MV-4-11 (cell line): Measurements from ENCODE around the gene RTL1.
A peak's percentile ranks its signal among the peaks of the same experiment; 100 is the strongest.

Experiments used
- DNase-seq: peaks from one replicate; lab custom pipeline; 2025; lab: John Stamatoyannopoulos, UW

Gene RTL1

DNA sequence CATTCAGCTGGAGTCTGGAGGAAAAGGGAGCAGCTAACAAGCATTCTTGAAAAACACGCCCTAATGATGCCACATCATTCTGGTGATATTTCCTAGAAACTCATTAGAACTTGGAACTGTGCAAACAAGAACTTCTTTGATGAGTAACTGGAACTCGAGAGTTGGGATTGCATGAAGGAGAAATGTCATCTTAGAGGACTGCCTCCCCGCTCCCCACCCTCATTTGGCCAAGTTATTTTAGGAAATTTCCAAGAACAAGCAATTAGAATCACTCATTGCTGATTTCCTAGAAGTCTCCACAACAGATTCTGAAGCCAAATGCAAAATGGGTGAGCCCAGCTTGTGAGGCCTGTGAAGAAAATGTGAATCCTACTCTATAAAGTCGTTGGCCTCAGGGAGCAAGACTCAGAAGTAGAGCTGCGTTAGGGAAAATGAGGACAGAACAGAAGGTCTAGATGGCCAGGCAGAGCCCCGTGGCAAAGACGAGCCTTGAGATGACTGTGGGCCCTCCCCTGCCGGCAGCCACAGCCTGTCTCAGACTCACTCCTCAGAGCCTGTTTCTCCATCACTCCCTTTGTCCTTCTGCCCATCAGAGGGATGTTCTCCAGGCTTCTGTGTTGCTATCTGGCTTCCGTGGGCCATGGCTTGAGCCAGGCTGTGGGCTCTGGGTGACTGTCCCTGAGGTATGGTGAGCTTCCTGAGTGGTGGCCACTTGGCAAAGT is 38.4 kb downstream of the RTL1 start:
- DNase-seq: no peak

DNA sequence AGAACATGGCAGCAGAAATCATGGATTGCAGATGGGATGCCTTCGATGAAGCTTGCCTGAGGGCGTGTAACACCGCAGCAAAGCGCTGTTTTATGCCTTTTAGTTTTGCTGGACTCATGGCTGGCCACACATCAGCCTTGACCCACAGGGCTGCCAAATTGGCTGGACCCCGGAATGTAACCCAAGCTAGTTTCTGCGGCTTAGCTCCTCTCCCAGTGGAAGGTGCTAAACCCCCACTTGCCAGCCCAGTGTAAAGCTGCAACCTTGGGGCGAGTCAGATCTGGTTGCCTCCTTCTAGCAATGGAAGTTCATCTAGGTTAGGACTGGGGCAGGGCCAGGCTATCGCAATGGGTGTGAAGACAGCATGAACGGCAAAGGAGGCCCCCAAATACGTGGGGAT is 39.3 kb downstream of the RTL1 start:
- DNase-seq: no peak

DNA sequence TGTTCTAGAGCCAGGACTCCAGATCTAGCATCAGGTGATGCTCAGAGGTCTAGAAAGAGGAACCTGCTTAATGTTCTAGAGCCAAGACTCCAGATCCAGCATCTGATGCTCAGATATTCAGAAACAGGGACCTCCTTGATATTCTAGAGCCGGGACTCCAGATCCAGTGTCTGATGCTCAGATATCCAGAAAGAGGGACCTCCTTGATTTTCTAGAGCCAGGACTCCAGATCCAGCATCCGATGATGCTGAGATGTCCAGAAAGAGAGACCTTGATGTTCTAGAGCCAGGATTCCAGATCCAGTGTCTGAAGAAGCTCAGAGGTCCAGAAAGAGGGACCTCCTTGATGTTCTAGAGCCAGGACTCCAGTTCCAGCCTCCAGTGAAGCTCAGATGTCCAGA is 40.7 kb downstream of the RTL1 start:
- DNase-seq: no peak

DNA sequence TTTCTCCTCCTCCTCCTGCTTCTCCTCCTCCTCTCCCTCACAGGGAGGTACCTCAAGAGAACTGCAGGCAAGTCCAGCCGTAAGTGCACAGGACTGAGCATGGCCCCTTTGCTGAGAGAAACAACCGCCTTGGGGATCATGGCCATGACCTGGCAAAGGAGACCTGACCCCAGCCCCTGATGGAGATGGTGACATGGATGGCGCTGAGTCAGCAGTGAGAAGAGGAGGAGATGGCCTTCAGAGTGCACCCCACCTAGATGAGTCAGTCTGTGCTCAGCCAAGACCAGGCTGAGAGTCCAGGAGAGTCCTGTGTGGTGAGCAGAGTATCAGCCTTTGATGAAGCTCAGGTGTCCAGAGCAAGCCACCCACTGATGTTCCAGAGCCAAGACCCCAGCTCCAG is 41.2 kb downstream of the RTL1 start:
- DNase-seq: no peak

DNA sequence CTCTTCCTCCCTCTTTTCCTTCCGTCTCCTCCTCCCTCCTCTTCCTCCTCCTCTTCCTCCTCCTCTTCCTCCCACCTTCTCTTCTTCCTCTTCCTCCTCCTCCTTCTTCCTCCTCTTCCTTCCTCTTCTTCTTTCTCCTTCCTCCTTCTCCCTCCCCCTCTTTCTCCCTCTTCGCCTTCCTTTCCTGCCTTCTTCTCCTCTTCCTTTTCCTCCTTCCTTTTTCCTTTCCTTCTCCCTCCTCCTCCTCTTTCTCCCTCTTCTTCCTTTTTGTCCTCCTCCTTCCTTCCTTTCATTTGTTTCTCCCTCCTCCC is 41.6 kb downstream of the RTL1 start:
- DNase-seq: no peak

DNA sequence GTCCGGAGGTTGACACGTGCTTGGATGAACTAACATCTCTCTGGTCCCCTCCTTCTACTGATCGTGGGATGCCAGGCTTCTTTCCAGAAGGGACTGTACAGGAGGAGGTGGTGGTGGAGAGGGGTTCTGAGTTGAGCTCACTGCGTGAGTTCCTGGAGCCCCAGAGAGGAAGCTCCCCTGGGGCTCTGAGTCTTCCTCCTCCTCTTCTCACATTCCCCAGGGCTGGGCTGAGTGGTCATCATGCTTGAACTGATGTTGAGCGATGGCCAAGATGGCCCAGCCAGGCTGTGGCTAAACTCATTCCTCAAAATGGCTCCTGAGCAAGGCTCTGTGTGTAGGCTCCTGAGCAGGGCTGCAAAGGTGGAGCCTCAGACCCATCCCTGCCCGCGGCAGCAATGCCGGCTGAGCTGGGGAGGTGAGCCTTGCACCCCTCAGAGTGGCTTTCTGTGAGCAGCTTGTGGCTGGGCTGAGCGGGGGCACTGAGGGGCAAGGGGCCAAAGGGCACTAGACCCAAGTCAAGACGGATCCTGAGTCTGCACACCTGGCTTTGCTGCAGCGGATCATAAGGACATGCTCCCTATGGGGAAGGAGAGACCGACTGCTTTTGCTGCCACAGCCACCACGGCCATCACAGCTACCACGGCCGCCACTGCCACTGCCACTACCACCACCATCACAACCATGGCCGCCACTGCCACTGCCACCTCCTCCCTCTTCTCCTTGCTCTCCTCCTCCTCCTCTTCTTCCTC is 42.2 kb downstream of the RTL1 start:
- no peak for DNase-seq

DNA sequence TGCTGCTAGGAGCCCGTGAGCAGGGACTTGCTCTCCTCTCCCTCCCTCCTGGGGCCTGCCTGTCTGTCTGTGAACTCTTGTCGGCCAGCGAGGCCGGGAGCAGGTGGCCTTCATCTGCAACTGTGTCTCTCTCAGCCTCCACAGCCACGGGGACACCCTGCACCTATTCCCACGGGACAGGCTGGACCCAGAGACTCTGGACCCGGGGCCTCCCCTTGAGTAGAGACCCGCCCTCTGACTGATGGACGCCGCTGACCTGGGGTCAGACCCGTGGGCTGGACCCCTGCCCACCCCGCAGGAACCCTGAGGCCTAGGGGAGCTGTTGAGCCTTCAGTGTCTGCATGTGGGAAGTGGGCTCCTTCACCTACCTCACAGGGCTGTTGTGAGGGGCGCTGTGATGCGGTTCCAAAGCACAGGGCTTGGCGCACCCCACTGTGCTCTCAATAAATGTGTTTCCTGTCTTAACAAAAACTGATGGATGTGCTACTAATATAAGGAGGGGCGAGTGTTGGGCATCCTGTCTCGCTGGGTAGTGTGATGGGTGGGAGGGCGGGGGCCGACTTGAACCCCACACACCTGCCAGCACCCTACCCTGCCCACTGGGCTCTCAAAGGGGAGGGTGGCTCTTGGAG is 42.9 kb downstream of the RTL1 start:
- no peak for DNase-seq

DNA sequence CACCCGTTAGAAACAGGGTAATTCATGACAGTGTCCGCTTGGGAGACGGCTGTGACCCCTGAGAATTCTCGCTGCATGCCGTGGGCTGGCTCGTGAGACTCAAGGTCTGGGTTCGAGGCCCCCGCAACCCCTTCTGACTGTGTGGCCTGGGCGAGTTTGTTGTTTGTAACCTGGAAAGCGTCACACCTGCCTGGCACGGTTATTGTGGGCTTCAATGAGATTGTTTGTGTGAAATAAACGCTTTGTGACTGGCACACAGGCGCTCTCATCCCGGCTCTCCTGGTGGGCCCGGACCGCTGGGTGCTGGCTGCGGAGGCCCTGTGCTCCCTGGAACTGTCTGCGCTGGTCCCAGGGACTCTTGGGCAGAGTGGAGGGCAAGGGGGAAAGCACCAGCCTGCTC is 43.7 kb downstream of the RTL1 start:
- no peak for DNase-seq

DNA sequence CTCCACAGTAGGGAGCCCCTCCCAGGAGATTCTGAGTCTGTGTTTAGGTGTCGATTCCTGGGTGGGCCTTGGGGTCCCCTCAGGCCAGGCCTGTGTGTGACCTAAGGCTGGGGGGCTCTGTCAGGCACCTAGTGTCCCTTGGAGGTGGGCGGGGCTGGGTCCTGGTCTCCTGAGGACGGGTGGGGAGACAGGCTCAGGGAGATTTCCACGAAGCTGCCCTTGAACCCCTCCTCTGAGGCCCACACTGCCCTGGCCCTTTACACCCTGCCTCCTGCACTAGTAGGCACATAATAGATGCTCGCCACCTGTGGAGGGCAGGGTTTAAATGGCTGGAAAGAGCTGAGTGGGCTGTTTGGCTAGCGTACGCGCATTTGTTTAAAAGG is 44.7 kb downstream of the RTL1 start:
- no peak for DNase-seq

DNA sequence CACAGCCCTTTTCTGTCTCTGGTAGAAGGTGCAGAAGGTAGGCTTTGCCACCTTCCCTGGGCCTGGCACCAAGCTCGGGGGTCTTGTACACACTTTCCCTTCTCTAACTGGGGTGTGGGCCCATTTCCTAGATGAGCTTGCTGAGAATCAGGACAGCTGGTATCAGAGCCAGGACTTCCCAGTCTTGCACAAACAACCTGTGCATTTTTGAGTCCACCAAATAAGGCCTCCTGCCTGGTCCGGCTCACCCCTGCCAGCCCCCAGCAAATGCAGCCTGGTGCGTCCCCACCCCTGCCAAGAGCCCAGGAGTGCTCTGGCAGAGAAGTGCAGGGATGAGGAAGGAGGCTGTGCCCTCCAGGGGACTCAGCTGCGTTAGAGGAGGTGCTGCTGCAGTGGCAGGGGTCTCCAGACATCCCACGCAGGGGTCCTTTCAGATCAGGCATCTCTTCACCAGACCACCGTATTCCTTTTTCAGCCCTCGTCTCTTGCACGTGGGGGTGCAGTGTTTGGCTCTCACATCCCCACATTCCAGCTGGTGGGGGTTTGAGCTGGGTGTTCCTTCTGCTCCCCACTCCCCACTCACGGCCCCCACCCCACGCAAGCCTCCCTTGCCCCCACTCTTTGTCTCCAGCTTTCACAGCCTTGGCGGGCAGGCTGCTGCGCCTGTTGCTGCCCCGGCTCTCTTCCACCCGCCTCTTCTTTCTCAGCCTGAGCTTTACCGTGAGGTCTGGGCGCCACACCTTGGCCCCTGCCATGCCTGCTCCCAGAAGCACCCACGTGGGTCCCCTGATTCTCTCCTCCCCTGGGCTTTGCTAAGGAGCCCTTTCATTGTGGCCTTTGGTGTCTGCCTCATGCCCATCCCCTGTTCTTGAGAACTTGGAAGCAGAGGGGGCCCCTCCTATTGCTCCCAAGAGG is 45.3 kb downstream of the RTL1 start:
- no peak for DNase-seq

DNA sequence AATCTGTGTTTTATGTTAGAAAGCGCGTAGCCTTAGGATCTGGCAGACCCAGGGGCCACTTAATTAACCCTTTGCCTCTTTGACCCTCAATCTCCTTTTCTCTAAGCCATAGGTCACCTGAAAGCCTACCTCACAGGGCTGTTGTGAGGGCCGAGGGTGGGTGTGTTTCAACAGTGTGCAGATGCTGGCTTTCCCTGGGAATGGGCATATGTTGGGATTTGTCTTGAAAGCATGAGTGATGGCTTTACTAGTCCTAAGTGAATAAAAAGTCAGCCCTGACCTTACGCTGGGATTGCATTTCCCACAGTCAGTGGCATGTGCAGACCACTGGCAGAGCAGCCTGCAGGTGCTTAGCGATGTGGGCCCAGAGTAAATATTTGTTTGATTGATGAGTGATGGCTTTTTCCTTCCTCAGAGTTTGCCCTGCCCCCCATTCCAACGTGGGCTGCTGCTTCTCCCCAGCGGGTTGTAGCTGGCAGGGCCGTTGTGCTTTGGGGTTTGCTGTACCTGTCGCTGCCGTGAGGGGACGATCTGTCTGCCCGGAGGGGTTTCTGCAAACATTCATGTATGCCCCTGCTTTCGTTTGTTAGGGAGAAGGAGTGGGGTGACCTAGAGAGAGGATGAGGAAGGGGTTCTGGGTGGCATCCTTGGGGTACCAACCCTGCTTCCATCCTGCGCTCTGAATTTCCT is 46.1 kb downstream of the RTL1 start:
- DNase-seq: no peak

DNA sequence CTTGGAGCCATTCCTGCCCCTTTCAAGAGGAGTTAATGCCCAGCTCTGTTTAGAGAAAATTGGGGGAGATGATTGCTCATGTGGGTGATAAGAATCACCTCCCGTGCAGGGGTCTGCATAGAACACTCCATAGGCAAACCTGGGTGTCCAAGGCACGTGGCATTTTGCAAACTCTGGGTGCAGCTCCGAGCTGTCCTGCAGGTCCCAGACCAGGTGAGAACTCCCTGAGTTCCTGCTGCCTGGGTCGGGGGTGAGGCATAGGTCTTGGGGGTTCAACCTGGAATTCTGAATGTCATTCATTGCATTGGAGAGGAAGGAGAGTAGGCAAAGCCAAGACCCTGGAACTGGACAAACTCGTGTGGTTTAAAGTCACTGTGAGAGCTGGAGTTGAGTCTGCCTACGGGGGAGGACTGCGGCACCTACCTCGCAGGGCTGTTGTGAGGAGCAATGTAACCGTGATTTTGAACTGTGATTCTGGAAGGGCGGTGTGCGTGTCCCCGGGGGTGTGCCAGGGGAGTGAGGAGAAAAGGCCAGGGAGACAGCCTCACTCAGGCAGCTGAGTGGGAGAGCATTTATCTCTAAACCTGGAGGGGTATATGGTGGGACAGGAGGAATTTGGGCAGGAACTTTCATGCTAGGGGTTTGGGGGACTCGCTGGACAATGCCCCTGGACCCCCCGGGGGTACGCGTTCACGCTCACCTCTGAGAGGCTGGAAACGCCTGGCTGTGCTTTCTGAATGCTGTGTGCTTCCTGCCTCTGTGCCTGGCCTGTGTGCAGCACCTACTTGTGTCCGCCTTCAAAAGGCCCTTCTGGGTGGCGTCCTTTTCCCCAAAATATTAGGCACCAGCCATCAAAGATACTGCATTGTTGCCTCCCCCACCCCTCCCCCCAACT is 47.2 kb downstream of the RTL1 start:
- no peak for DNase-seq

DNA sequence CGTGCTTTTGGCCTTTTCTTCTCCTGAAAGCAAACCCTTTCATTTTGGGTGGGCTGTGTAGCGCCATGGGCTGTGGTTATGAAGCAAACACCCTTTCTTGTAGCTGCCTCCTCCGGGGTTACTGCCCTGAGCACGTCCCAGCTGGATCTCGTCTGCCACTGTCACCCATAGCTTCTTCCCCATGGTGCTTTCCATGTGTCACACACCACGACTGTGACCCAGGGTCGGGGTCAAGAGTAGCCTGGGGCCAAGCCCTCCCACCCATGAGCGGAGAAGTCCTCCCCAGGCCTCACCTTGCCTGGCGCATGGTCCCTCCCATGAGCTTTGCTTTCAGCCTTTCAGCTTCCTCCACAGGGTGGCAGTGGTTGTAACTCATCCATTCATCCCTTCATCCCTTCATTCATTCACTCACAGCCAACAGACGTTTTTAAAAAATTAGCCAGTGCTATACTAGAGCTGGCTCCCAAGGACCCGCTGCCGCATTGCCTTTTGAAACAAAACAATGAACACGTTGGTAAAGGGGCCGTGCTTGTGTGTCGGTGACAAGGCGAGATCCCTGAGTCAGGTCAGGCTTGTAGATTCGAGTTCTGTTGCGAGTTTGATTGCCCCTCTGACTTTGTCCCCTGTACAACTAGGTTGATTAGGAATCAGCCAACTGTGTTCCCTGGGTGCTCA is 48.1 kb downstream of the RTL1 start:
- DNase-seq: no peak

DNA sequence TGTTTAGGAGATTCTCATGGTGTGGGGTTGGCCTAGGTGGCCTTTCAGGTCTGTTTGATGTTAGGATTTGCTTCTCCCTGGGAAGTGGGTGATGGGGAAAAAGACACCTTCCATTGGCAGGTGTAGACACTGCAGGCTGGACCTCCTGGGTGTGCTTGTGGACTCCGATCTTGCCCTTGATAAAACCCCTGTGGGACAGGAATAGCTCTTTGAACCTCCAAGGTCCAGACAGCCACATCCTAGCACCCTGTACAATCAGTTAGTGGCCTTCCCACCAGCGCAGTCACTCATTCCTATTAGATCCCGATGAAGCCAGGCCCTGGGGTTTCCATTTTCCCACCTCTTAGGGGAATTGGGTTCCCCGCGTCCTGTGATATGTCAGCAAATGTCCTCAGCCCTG is 49.1 kb downstream of the RTL1 start:
- no peak for DNase-seq

DNA sequence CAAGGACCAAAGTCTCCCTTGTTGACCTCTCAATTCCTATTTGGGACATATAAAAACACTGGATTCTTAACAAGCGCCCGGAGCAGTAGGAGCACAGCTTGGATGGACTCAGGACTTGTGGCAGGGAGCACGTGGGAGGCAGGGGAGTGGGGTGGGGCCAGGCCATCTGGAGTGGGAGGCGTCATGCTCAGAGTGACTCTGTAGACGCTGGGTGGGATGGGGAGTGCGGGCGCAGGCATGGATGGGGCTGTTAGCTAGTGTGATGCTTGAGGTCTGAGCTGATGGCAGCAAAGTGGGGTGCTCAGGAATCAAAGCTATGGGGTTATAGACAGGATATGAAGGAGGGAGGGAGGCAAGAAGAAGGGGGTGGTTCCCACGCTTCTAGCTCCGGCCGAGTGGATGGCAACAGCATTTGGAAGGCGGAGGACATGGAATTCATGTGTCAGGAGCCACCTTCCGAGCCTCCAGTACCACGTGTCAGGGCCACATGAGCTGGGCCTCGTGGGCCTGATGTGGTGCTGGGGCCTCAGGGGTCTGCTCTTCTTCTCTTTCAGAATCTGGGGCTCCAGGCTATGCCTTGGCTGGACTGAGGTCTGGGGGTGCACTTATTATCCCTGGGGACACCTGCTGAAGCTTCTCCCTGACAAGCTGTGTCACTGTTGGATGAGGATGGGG is 51.4 kb downstream of the RTL1 start:
- DNase-seq: no peak

DNA sequence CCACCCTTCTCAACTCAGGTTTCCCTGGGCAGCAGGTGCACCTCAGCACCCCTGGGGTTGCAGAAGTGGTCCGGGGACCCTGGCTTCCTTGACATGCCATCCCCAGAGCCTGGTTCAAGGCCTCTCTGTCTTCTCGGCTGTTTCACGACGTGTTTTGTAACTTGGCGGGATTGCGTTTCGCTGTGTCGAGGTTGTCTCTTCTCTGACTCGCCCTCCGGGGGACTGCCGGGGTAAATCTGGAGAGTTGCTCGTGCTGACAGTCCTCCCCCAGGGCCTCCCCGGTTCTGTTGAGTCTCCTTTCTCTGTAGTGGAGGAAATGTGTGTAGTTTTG is 52.0 kb downstream of the RTL1 start:
- DNase-seq: no peak

DNA sequence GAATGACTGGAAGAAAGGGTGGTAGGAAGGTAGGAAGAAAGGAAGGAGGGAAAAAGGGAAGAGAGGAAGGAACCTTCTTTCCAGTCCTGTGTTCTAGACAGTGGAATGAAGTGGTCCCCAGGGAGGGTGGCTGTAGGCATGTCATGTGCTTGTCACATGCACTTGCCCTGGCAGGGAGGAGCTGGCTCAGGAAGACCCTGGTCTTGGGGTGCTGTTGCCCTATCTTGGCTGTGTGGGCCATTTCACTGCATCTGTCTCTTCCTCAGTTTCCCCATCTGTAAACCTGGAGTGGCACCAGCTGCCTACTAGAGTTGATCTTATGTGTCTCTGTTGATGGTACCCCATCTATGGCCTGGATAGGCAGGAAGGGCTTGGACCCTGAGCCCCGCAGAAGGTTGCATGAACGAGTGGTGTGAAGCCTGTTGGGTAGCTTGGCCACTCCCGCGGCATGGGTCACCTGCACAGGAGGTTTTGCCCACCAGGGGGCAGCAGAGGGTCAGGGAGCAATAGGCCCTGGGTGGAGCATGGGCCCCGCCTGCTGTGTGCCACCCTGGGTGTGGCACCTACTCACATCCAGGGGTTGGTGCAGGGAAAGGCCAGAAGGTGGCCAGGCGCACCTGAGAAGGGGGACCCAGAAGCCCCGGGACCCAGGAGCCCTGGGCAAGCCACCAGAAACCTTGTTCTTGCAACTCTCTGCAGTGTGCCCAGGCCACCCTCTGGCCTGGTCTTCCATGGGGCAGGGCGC is 52.5 kb downstream of the RTL1 start:
- DNase-seq: peak; percentile 32

DNA sequence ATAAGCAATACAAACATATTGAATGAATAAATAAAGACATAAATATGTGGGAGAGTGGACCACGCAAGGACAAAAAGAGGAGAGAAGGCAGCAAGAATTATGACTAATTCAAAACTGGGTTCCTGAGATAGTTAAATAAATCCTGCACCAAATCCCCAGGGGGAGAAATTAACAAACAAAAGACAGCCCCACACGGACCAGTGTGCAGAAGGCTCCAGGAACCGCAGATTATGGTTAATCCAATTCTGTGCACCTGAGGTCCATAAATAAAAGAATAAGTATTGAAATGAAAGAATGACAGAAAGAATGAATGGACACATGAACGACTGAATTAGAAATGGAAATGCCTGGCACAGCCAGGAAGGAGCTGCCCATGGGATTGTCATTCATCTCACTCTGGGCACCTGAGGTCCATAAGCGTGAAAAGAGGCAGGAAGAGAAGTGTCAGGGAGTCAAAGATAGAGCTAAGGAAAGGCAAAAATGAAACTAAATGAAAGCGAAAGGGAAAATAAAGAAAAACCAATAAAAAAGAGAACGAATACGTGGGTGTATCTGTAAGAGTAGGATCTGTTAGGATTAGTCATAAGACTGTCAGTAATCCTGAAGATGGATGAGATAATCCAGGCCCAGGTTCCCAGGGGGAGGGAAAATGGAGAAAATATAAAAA is 54.3 kb downstream of the RTL1 start:
- DNase-seq: peak; percentile 28
